T-helper 17 cell (primary cell): ENCODE results near the gene STK32C. TPM values are rescaled to one million over a fixed set of nuclear protein-coding genes. Genes with fewer than 3 reads are reported as not detected.

Experiments used
- ATAC-seq: fragments of 150-1000 bp; cut with Tn5 transposase; 2 replicates; pipeline ENCODE4 v1.10.0; 2021; ENCODE audit warnings: mild to moderate bottlenecking, moderate library complexity
- DNase-seq, 3 donors: peaks; one replicate each; pipeline versions ENCODE4 v3.0.0 to v3.0.0-alpha.2; 2020 to 2021
- H3K9me3 ChIP-seq: one replicate; pipeline ENCODE4 v1.7.0; 2013; ENCODE audit warnings: low read length, mild to moderate bottlenecking; ENCODE audit not compliant: control insufficient read depth, poor library complexity, severe bottlenecking
- H3K27ac Mint-ChIP-seq: one replicate; pipeline ENCODE4 v1.8.0; 2022; ENCODE audit warnings: mild to moderate bottlenecking, moderate library complexity, mixed read lengths
- H3K27me3 Mint-ChIP-seq: one replicate; pipeline ENCODE4 v1.8.0; 2022; ENCODE audit warnings: mixed read lengths
- H3K36me3 Mint-ChIP-seq: one replicate; pipeline ENCODE4 v1.8.0; 2022; ENCODE audit warnings: low read depth, mixed read lengths
- H3K4me1 Mint-ChIP-seq: one replicate; pipeline ENCODE4 v1.8.0; 2022; ENCODE audit warnings: mild to moderate bottlenecking, mixed read lengths
- H3K4me3 Mint-ChIP-seq: one replicate; pipeline ENCODE4 v1.8.0; 2022; ENCODE audit warnings: mild to moderate bottlenecking, moderate library complexity, mixed read lengths
- total RNA-seq, 4 donors: library from RNA in 2 of 4; stranded (reverse) in 2 of 4; gene quantifications; one replicate each; pipeline ENCODE4 v1.2.3 and lab custom pipeline; 2022 to 2026

STK32C gene
- total RNA-seq, 2 donors from 2014 or later, result 7.1 to 8.4 TPM

- Mint-ChIP-seq H3K4me3 (no peak overlapping the region), H3K36me3 (peaks cover 3% of the 10 kb centered on the region), H3K4me1 (peaks cover 13% of the 10 kb centered on the region), H3K27me3 (peaks cover 7% of the 10 kb centered on the region), H3K27ac (no peak overlapping the region)
- H3K9me3 ChIP-seq, result no peaks in the 10 kb centered on the region
- ATAC-seq, result no peak
- DNase-seq, result no peak
Observed at GRCh38 chr10:132169766-132170560, 137.8 kb downstream of the STK32C start.

DNA sequence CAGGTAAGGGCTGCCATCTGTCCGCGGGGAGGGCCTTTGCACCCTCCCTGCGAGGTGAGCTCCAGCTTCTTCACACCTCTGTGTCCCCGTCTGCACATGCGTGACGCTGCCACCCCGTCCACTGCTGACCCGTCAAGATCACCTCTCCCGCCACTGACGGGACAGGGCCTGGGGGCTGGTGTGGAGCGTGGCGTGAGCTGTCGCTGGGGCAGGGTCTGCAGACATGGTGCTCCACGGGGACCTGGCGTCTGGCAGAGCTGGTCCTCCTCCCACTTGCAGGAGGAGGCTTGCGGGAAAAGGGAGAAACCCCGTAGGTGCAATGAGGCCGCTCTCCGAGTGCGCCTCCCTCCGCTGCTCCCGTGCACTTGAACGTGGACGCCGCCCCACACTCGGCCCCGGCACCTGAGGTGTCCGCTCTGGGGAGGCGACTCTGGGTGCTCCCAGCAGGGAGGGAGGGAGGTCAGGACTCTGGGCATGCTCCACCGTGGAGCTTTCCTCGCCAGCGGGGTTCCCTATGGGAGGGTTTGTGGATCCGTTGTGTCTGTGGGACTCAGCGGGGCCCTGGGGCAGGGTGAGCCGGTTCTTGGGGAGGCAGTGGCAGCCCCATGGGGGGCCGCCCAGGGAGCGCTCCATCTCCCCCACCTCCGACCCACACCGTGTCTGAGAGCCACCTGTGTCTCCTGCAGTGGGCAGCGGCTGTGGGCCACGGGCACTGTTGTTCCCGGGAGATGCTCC, 138.6 kb downstream of the STK32C start:
- no peak overlapping the region for H3K4me3 Mint-ChIP-seq
- peaks cover 7% of the 10 kb centered on the region for H3K27me3 Mint-ChIP-seq
- ATAC-seq, result no peak
- DNase-seq, result no peak
- no peaks in the 10 kb centered on the region for H3K9me3 ChIP-seq
- H3K36me3 Mint-ChIP-seq, result peaks cover 3% of the 10 kb centered on the region
- peaks cover 13% of the 10 kb centered on the region for H3K4me1 Mint-ChIP-seq
- H3K27ac Mint-ChIP-seq, result no peak overlapping the region

DNA sequence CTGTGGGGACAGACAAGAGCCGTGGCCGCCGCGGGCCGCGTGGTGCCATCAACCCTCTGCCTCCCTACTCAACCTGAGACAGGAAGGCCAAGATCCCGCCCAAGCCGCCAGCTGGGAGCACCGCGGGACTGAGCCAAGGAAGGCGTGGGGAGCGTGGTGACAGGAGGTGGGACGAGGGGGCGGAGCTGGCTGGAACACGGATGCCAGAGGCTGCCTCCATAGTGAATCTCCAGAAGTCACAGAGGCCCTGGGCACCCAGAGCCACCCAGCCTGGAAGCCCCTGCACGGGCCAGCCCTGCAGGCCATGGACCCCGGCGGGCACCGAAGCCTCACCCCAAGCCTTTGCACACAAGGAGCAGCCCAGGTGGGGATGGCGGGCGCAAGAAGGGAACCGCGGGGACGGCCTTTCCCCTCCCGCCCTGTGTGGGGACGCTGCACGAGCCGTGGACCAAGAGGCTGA, 139.1 kb downstream of the STK32C start:
- H3K4me1 Mint-ChIP-seq, result peaks cover 13% of the 10 kb centered on the region
- H3K36me3 Mint-ChIP-seq, result peaks cover 3% of the 10 kb centered on the region
- peaks cover 7% of the 10 kb centered on the region for H3K27me3 Mint-ChIP-seq
- no peak for DNase-seq
- no peak for ATAC-seq
- no peak overlapping the region for H3K27ac Mint-ChIP-seq
- no peak overlapping the region for H3K4me3 Mint-ChIP-seq
- H3K9me3 ChIP-seq, result no peaks in the 10 kb centered on the region

- H3K36me3 Mint-ChIP-seq, result peaks cover 3% of the 10 kb centered on the region
- DNase-seq (no peak), ATAC-seq (no peak)
- no peaks in the 10 kb centered on the region for H3K9me3 ChIP-seq
- peaks cover 8% of the 10 kb centered on the region for H3K4me1 Mint-ChIP-seq
- peaks cover 7% of the 10 kb centered on the region for H3K27me3 Mint-ChIP-seq
- H3K27ac Mint-ChIP-seq, result no peak overlapping the region
- H3K4me3 Mint-ChIP-seq, result no peak overlapping the region
Observed at GRCh38 chr10:132167976-132168375, 139.8 kb downstream of the STK32C start.

DNA sequence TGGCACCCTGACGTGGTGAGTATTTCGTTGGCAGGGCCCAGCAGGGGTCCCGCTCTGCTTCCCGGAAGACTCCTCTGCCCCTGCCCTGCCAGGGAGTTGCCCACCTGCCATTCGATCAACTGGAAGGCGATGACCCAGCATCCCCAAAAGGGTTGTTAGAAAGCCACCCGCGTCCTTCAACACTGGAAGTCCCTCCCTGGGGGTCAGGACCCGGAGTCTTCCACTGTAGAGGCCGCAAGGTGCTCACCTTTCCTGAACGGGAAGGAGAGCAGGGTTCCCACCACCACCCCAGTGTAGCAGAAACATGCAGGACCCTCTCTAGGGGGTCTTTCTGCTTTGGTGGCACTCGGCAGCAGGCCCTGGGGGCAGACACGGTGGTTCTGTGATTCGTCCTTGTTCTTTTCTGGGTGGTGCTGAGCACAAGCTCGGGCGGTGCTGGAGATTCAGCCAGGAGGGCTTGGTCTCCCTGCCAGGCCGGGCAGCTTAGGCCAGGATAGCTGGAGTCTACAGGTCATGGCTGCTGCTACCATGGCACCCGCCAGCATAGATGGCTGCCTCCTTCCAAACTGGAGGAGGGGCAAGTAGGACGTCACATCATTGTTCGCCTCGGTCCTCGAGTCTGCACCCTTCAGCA, 140.6 kb downstream of the STK32C start:
- no peaks in the 10 kb centered on the region for H3K36me3 Mint-ChIP-seq
- DNase-seq (no peak), ATAC-seq (no peak)
- peaks cover 8% of the 10 kb centered on the region for H3K4me1 Mint-ChIP-seq
- H3K9me3 ChIP-seq, result no peaks in the 10 kb centered on the region
- no peak overlapping the region for H3K27ac Mint-ChIP-seq
- H3K27me3 Mint-ChIP-seq, result peaks cover 1% of the 10 kb centered on the region
- H3K4me3 Mint-ChIP-seq, result no peak overlapping the region

GRCh38 chr10:132166216-132166950, 141.4 kb downstream of the STK32C start:
- ATAC-seq (no peak), DNase-seq (no peak)
- Mint-ChIP-seq H3K4me1 (peaks cover 13% of the 10 kb centered on the region), H3K36me3 (no peaks in the 10 kb centered on the region), H3K4me3 (no peak overlapping the region), H3K27me3 (no peaks in the 10 kb centered on the region), H3K27ac (no peak overlapping the region)
- no peaks in the 10 kb centered on the region for H3K9me3 ChIP-seq

GRCh38 chr10:132165416-132165980, 142.3 kb downstream of the STK32C start:
- Mint-ChIP-seq H3K27ac (no peak overlapping the region), H3K4me3 (no peak overlapping the region), H3K4me1 (peaks cover 13% of the 10 kb centered on the region), H3K27me3 (no peaks in the 10 kb centered on the region), H3K36me3 (no peaks in the 10 kb centered on the region)
- DNase-seq, result no peak
- no peaks in the 10 kb centered on the region for H3K9me3 ChIP-seq
- ATAC-seq, result no peak

- Mint-ChIP-seq H3K27me3 (no peaks in the 10 kb centered on the region), H3K36me3 (no peaks in the 10 kb centered on the region), H3K4me3 (no peak overlapping the region), H3K4me1 (peaks cover 13% of the 10 kb centered on the region), H3K27ac (no peak overlapping the region)
- ATAC-seq (no peak), DNase-seq (no peak)
- H3K9me3 ChIP-seq, result no peaks in the 10 kb centered on the region
Observed at GRCh38 chr10:132164761-132165278, 142.9 kb downstream of the STK32C start.

GRCh38 chr10:132163826-132164515, 143.8 kb downstream of the STK32C start:
- H3K36me3 Mint-ChIP-seq, result no peaks in the 10 kb centered on the region
- H3K4me3 Mint-ChIP-seq, result no peak overlapping the region
- H3K27me3 Mint-ChIP-seq, result no peaks in the 10 kb centered on the region
- no peak overlapping the region for H3K27ac Mint-ChIP-seq
- peaks cover 13% of the 10 kb centered on the region for H3K4me1 Mint-ChIP-seq
- no peaks in the 10 kb centered on the region for H3K9me3 ChIP-seq
- ATAC-seq (no peak), DNase-seq (no peak)

- Mint-ChIP-seq H3K36me3 (no peaks in the 10 kb centered on the region), H3K27me3 (no peaks in the 10 kb centered on the region), H3K4me1 (peaks cover 13% of the 10 kb centered on the region), H3K4me3 (peak overlapping the region; percentile 5), H3K27ac (no peak overlapping the region)
- peak; percentile 60 for ATAC-seq
- no peaks in the 10 kb centered on the region for H3K9me3 ChIP-seq
- DNase-seq, result peak in 1 of 3 donors; percentile 41
Observed at GRCh38 chr10:132163278-132163765, 144.4 kb downstream of the STK32C start.

- H3K27ac Mint-ChIP-seq, result no peak overlapping the region
- no peaks in the 10 kb centered on the region for H3K9me3 ChIP-seq
- peak overlapping the region; percentile 67 for H3K4me3 Mint-ChIP-seq
- DNase-seq (no peak), ATAC-seq (no peak)
- no peaks in the 10 kb centered on the region for H3K27me3 Mint-ChIP-seq
- H3K36me3 Mint-ChIP-seq, result no peaks in the 10 kb centered on the region
- H3K4me1 Mint-ChIP-seq, result peaks cover 17% of the 10 kb centered on the region
Observed at GRCh38 chr10:132162590-132163277, 145.0 kb downstream of the STK32C start.
